OCI-LY7 (cell line): ENCODE measurements around the gene ALPK3.

Experiments used
- CTCF ChIP-seq: fragments of 200-600 bp; sonication (generic); conservative IDR thresholded peaks from 2 replicates; pipeline ENCODE4 v1.5.1; 2014; ENCODE audit warnings: mild to moderate bottlenecking, antibody characterized with exemption, low read length, moderate library complexity, mixed read lengths
- EZH2phosphoT487 ChIP-seq: fragments of 200-600 bp; sonication (generic); IDR thresholded peaks from 2 replicates; pipeline ENCODE4 v1.6.1; 2018; ENCODE audit warnings: low read depth, borderline replicate concordance, mild to moderate bottlenecking, mixed run types, antibody characterized with exemption, low read length, moderate library complexity, mixed read lengths

DNA sequence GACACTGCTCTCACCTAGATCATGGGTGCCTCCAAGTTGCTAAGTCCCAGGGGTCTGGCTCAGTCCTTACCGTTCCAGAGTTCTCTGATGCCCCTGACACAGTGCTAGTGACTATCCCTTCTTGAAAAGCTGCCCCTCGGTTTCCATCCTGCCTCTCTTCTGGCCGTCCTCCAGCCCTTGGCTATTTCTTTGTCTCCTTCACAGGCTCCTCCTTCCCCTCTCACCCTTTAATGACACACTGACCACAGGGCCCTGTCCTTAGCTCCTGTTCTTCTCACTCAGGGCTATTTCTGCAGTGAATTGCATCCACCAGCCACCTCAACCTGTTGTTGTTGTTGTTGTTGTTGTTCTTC, 98.4 kb downstream of the ALPK3 start:
- no peak for TF ChIP-seq CTCF
- no peak for TF ChIP-seq EZH2phosphoT487
